GM23248 (cell line): Measurements from ENCODE around the gene ABCC1. TPM values are rescaled to one million over a fixed set of nuclear protein-coding genes. Genes with fewer than 3 reads are reported as not detected.

Experiments
- DNase-seq: peaks from one replicate; pipeline ENCODE4 v3.0.0-alpha.2; 2015
- H2AFZ ChIP-seq: fragments of 200-600 bp; sonication (generic); 2 replicates; pipeline ENCODE4 v1.6.1; 2016; ENCODE audit warnings: antibody characterized with exemption
- H3F3A ChIP-seq: fragments of 200-600 bp; sonication (generic); 2 replicates; pipeline ENCODE4 v1.6.1; 2016; ENCODE audit warnings: mild to moderate bottlenecking, antibody characterized with exemption, mixed run types; ENCODE audit not compliant: insufficient read depth
- H3K27ac ChIP-seq: fragments of 200-600 bp; sonication (generic); 2 replicates; pipeline ENCODE4 v1.5.1; 2016; ENCODE audit warnings: mild to moderate bottlenecking
- H3K27me3 ChIP-seq: fragments of 200-600 bp; sonication (generic); replicated peaks from 2 replicates; pipeline ENCODE4 v1.6.1; 2016; ENCODE audit warnings: mild to moderate bottlenecking; ENCODE audit not compliant: insufficient read depth
- H3K36me3 ChIP-seq: fragments of 200-600 bp; sonication (generic); 2 replicates; pipeline ENCODE4 v1.6.1; 2016; ENCODE audit warnings: low read depth, mild to moderate bottlenecking
- H3K4me1 ChIP-seq: fragments of 200-600 bp; sonication (generic); 2 replicates; pipeline ENCODE4 v1.6.1; 2016; ENCODE audit warnings: mild to moderate bottlenecking; ENCODE audit not compliant: insufficient read depth
- H3K4me2 ChIP-seq: fragments of 200-600 bp; sonication (generic); one replicate; pipeline ENCODE4 v1.6.1; 2016; ENCODE audit warnings: mild to moderate bottlenecking; ENCODE audit not compliant: unreplicated experiment
- H3K4me3 ChIP-seq: fragments of 200-600 bp; sonication (generic); 2 replicates; pipeline ENCODE4 v1.5.1; 2016; ENCODE audit warnings: mild to moderate bottlenecking
- H3K79me2 ChIP-seq: fragments of 200-600 bp; sonication (generic); 2 replicates; pipeline ENCODE4 v1.6.1; 2016; ENCODE audit warnings: mild to moderate bottlenecking; ENCODE audit not compliant: insufficient read depth
- H3K9ac ChIP-seq: fragments of 200-600 bp; sonication (generic); 2 replicates; pipeline ENCODE4 v1.6.1; 2016; ENCODE audit warnings: mild to moderate bottlenecking
- H3K9me2 ChIP-seq: fragments of 200-600 bp; sonication (generic); 2 replicates; pipeline ENCODE4 v1.6.1; 2016; ENCODE audit warnings: mixed run types, mild to moderate bottlenecking, moderate library complexity; ENCODE audit not compliant: insufficient read depth
- H3K9me3 ChIP-seq: fragments of 200-600 bp; sonication (generic); one replicate; pipeline ENCODE4 v1.6.1; 2017; ENCODE audit warnings: low read depth
- H4K20me1 ChIP-seq: fragments of 200-600 bp; sonication (generic); 2 replicates; pipeline ENCODE4 v1.6.0; 2016; ENCODE audit not compliant: insufficient read depth
- EZH2 ChIP-seq: fragments of 200-600 bp; sonication (generic); IDR thresholded peaks from 2 replicates; pipeline ENCODE4 v1.6.1; 2018; ENCODE audit warnings: antibody characterized with exemption, mild to moderate bottlenecking; ENCODE audit not compliant: insufficient read depth, poor library complexity, severe bottlenecking
- EZH2phosphoT487 ChIP-seq: fragments of 200-600 bp; sonication (generic); IDR thresholded peaks from 2 replicates; pipeline ENCODE4 v1.6.1; 2018; ENCODE audit warnings: antibody characterized with exemption, moderate library complexity, mild to moderate bottlenecking, low read depth; ENCODE audit not compliant: insufficient read depth
- WGBS, 2 experiments: methylation state at CpG; one replicate each; pipeline ENCODE4 v1.1.6; 2015 to 2017; ENCODE audit warnings: low lambda C conversion rate in 2 of 2, low coverage in 1 of 2; ENCODE audit errors: missing lambda C conversion rate in 2 of 2; 5-methylcytosine and 5-hydroxymethylcytosine counted together
- in situ Hi-C: fragments of 300-500 bp; cut with MboI; formaldehyde crosslinking; loops from 2 replicates; pipeline ENCODE4 v1.15.0; 2020
- polyA plus RNA-seq: library from polyadenylated mRNA; unstranded; fragments of >200 nt; fragmentation: Nextera tagmentation; extraction: Ambion mirVana; gene quantifications from 2 replicates; pipeline ENCODE4 v1.2.1, GENCODE V29; 2016
- total RNA-seq: library from RNA; depleted of rRNA; stranded (reverse); fragments of >200 nt; shearing (Covaris generic); gene quantifications from 2 replicates; pipeline ENCODE4 v1.2.3, GENCODE V29; 2014

The ABCC1 gene
- total and polyA plus RNA-seq, 2 experiments from 2014 or later: 16.2 to 25.5 TPM

GRCh38 chr16:15966420-15966819 is 17.0 kb downstream of the ABCC1 start:
- Histone ChIP-seq H3K4me2 (peak overlapping the region; percentile 15), H3K9me2 (no peaks in the 10 kb centered on the region), H3K27me3 (no peaks in the 10 kb centered on the region), H4K20me1 (0 out of 2 replicates have a peak, but pooled peaks cover 7% of the 10 kb centered on the region), H2AFZ (no peak overlapping the region), H3K9ac (peak overlapping the region; percentile 34), H3K36me3 (no peaks in the 10 kb centered on the region), H3K27ac (peak overlapping the region; percentile 62), H3K4me3 (no peak overlapping the region), H3F3A (peaks cover 28% of the 10 kb centered on the region), H3K4me1 (peaks cover 15% of the 10 kb centered on the region), H3K79me2 (peaks cover 100% of the 10 kb centered on the region), H3K9me3 (no peaks in the 10 kb centered on the region)
- DNase-seq: no peak
- TF ChIP-seq EZH2 (no peak), EZH2phosphoT487 (no peak)
- 62 to 65% methylated on average over 5 of the region's 5 CpGs for WGBS, 2 experiments
- in situ Hi-C loops: no loop called here

- Histone ChIP-seq H3K9me2 (no peaks in the 10 kb centered on the region), H3K4me1 (peaks cover 11% of the 10 kb centered on the region), H3K27me3 (no peaks in the 10 kb centered on the region), H3K9me3 (no peaks in the 10 kb centered on the region), H3K9ac (peak overlapping the region; percentile 34), H3K27ac (peak overlapping the region; percentile 62), H4K20me1 (0 out of 2 replicates have a peak, but pooled peaks cover 3% of the 10 kb centered on the region), H3F3A (peaks cover 25% of the 10 kb centered on the region), H3K36me3 (no peaks in the 10 kb centered on the region), H2AFZ (no peak overlapping the region), H3K79me2 (peaks cover 100% of the 10 kb centered on the region), H3K4me3 (no peak overlapping the region), H3K4me2 (peak overlapping the region; percentile 15)
- in situ Hi-C loops: no loop called here
- TF ChIP-seq EZH2: no peak
- no peak for TF ChIP-seq EZH2phosphoT487
- peak; percentile 91 for DNase-seq
- WGBS, 2 experiments: 23 to 30% methylated on average over 5 of the region's 5 CpGs
Observed at GRCh38 chr16:15966836-15967546, 17.6 kb downstream of the ABCC1 start.

GRCh38 chr16:15967655-15968315 is 18.4 kb downstream of the ABCC1 start:
- no peak overlapping the region for H3K9ac ChIP-seq
- no peak overlapping the region for H3K4me3 ChIP-seq
- H3K4me2 ChIP-seq: no peak overlapping the region
- peaks cover 100% of the 10 kb centered on the region for H3K79me2 ChIP-seq
- H3K36me3 ChIP-seq: no peaks in the 10 kb centered on the region
- peaks cover 16% of the 10 kb centered on the region for H3K4me1 ChIP-seq
- no peak overlapping the region for H3K27ac ChIP-seq
- no peak for TF ChIP-seq EZH2
- no peak for TF ChIP-seq EZH2phosphoT487
- 0 out of 2 replicates have a peak, but pooled peaks cover 3% of the 10 kb centered on the region for H4K20me1 ChIP-seq
- H3F3A ChIP-seq: peaks cover 26% of the 10 kb centered on the region
- H3K9me3 ChIP-seq: no peaks in the 10 kb centered on the region
- H2AFZ ChIP-seq: no peak overlapping the region
- no peaks in the 10 kb centered on the region for H3K9me2 ChIP-seq
- in situ Hi-C loops: no loop called here
- WGBS, 2 experiments: 91 to 98% methylated on average over 11 of the region's 11 CpGs
- no peaks in the 10 kb centered on the region for H3K27me3 ChIP-seq
- no peak for DNase-seq

- Histone ChIP-seq H3K4me2 (no peak overlapping the region), H2AFZ (no peak overlapping the region), H3K79me2 (peaks cover 100% of the 10 kb centered on the region), H3F3A (peaks cover 36% of the 10 kb centered on the region), H3K9ac (no peak overlapping the region), H3K4me3 (no peak overlapping the region), H3K9me3 (no peaks in the 10 kb centered on the region), H3K9me2 (no peaks in the 10 kb centered on the region), H3K27me3 (no peaks in the 10 kb centered on the region), H4K20me1 (no peaks in the 10 kb centered on the region), H3K27ac (no peak overlapping the region), H3K36me3 (no peaks in the 10 kb centered on the region), H3K4me1 (peaks cover 16% of the 10 kb centered on the region)
- no peak for DNase-seq
- WGBS, 2 experiments: 98 to 100% methylated on average over 3 of the region's 3 CpGs
- TF ChIP-seq EZH2phosphoT487 (no peak), EZH2 (no peak)
- in situ Hi-C loops: no loop called here
Observed at GRCh38 chr16:15970202-15970601, 20.8 kb downstream of the ABCC1 start.
